GM19351 (cell line): ENCODE data around the gene RPS6KA2.
"Not testable (repeated sequence)": the region's sequence is repeated elsewhere in the genome, so short reads cannot be mapped to it uniquely, and the experiment has no call there.

Experiments used
- ATAC-seq: cut with Tn5 transposase; IDR thresholded peaks from one replicate; pipeline ENCODE4 v1.9.1; 2021; ENCODE audit warnings: mild to moderate bottlenecking, moderate library complexity; ENCODE audit not compliant: unreplicated experiment

Gene RPS6KA2

DNA sequence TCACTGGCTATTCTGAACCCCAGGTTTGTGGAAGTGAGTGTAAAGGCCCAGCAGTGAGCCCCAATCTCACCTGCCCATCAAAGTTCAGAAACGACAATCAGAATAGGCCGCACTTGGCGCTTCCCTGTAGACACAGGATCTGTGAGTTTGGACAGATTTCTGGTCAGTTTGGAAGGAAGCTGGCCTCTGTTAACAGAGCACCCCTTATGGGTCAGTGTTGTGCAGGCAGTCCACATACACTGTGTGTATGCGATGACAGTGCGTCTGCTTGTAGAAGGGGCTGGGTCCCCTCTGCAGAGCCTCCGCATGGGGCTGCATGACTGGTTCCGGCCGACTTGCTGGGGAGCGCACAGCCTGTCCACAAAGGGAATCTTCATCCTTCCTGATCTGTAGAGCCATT is 240.9 kb downstream of the RPS6KA2 start:
- no peak for ATAC-seq

GRCh38 chr6:166383802-166384363 is 243.2 kb downstream of the RPS6KA2 start:
- ATAC-seq = peak; percentile 3

DNA sequence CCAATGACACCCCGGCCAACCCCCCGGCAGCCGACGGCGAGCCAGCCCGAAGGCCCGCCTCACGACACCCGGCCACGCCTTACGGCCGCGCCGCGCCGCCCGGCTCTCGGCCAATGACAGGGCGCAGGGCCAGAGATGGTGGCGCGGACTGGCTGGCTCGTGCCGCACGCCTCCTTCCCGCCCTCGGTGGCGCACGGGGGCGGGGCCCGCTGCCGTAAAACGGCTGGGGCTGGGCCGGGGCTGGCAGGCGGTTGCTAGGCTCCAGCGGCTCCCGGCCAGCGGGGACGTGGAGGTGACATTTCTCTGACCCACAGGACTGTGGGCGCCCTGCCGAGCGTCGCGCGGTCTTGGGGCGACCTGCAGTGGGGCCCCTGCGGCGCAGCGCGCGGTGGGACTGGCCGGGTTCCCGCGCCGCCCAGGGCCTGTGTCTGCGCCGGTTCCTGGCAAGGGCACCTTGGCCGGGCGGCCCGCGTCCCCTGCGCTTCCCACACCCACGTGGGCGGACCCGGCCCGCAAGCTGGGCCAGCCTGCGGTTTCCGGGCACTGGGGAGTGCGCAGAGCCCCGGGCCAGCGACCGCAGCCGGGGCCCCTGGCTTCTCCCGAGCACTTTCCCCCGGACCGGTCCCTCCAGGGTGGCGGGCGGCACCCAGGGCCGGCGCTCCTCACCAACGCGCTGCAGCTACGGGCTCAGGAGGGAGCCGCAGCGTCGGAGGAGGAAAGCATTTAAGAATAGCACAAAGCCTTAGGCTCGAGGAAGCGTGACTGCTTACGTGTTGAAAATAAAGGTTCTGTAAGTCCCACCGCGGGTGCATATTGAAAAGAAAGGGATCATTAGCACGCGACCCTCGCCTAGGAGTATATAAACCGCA is 243.9 kb downstream of the RPS6KA2 start, which contains the start of gene MPC1:
MPC1 (minus strand) TSS at position 8 of the 869 bp plus-strand sequence. CDS start 64 bp downstream, outside the sequence.
- peak; percentile 81 for ATAC-seq

GRCh38 chr6:166382500-166382932 is 244.5 kb downstream of the RPS6KA2 start:
- no peak for ATAC-seq

DNA sequence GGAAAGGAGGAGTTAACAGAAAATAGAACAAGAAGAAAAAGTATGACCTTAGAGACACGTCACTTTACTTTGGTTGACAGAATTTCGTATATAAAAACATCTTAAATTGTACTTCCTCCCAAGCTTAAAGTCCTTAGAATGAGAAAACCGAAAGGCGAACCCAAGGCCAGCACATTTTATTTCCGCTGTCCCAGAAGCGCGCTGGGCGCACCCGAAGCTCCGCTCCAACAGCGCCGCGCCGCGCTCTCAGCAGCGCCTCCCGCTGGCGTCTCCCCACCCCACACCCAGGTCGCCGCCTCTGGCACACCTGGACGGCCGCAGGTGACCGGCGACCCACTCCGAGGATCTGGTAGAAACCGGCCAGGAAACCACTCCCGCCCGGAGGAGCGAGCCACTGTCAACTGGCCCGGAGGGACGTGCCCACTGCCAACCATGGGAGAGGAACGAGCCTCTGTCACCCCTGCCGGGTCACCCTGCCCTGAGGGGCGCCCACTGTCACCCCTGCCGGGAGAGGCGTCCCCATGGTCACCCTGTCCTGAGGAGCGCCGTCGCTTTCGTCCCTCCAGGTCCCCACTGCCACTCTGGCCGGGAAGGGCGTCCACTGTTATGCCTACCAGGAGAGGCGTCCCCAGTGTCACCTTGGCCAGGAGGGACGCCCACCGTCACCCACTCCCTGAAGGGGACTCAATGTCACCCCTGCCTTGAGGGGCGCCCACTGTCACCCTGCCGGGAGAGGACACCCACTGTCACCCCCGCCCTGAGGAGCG is 245.1 kb downstream of the RPS6KA2 start:
- peak; percentile 53 for ATAC-seq

- no peak for ATAC-seq
Observed at GRCh38 chr6:166381381-166381732, 245.7 kb downstream of the RPS6KA2 start.

- ATAC-seq = no peak
Observed at GRCh38 chr6:166379800-166380199, 247.3 kb downstream of the RPS6KA2 start.

- ATAC-seq = no peak
Observed at GRCh38 chr6:166379103-166379586, 247.9 kb downstream of the RPS6KA2 start.

- ATAC-seq = no peak
Observed at GRCh38 chr6:166377721-166378120, 249.3 kb downstream of the RPS6KA2 start.

GRCh38 chr6:166375013-166375412 is 252.0 kb downstream of the RPS6KA2 start:
- ATAC-seq = no peak

DNA sequence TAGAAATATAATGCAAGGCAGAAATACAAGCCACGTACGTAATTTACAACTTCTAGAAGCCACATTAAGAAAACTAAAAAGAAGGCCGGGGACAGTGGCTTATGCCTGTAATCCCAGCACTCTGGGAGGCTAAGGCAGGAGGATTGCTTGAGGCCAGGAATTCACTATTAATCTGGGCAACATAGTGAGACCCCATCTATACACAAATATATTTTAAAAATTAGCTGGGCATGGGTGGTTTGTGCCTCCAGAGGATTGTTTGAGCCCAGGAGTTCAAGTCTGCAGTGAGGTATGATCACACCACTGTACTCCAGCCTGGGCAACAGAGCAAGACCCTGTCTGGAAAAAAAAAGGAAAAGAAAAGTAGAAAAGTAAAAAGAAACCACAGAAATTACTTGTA is 256.6 kb downstream of the RPS6KA2 start:
- no peak for ATAC-seq

- no peak for ATAC-seq
Observed at GRCh38 chr6:166369782-166370181, 257.3 kb downstream of the RPS6KA2 start.

DNA sequence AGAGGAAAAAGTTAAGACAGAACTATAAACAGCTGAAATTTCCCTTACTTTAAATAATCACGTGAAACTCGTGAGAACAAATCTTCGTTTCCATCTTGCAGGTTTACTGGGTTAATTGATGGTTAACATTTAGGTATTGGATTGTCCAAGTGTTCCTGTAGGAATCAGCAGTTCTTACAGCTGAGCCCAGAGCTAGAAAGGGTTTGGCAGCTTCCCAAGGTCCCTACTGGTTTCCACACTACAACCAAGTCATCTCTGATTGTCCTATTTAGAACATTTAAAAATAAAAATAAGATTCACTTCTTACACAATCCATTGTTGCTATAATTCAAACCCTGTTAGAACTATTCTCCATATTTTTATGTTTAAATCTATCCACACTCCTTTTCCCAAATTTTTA is 260.1 kb downstream of the RPS6KA2 start:
- no peak for ATAC-seq

DNA sequence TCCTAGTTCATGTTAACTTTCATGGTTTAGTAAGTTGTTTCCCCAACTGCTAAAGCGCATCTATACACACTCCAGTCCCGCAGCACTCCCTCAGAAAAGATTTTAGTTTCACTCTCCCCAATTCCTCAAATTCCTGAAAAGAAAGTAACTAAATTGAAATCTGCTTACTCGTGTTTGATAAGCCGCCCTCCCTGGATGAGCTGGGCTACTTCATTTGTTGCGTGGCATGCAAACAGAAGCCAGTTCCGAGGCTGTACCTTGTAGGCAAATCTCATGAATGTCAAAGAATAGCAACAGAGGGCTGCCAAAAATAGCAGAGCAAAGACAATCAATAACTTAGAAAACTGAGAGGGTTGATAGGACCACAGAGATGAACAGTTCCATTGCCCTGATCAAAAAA is 261.2 kb downstream of the RPS6KA2 start:
- no peak for ATAC-seq

DNA sequence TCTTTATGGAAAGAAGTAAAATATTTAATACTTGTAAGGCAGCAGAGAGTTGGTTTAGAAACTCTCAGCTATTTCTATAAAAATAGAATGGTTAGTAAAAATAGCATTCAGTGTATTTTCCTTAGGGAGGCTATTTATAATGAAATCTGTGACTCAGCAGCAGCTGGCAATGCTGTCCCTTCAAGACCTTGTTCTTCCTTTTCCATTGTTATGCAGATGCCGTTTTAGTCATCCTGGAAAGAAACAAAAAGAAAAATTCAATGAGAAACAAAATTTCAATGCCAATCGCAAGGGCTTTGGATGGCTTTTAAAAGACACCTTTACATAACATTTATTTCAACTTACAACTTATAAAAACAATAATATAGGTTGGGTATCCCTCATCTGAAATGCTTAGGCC is 261.8 kb downstream of the RPS6KA2 start:
- ATAC-seq = no peak

DNA sequence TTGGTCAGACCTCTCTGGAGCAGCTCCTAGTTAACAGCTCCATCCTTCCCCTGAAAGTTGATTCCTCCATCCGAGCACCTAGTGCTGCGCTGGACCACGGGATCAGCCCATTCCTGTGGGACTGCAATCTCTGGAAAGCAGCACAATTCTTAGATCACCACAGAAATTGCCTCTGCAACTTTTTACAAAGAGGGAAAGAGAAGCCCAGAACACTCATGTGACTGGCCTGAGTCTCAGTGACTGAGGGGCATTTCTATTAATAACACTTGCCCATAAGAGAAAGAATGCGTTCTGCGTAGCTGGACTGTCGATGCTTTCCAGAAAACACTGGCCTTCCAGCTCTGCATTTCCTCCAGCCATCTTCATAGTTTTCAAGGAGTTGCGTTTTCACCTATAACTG is 262.6 kb downstream of the RPS6KA2 start:
- ATAC-seq = no peak

DNA sequence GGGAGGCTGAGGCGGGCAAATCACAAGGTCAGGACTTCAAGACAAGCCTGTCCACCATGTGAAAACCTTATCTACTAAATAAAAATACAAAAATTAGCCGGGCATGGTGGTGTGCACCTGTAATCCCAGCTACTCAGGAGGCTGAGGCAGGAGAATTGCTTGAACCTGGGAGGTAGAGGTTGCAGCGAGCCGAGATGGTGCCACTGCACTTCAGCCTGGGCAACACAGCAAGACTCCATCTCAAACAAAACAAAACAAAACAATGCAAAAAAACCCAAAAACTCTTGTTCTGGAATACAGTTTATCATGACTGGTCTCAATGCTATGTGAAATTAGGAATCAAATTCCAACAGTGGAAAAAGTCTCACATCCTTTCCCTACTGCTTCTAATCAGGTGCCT is 264.6 kb downstream of the RPS6KA2 start:
- ATAC-seq = not testable (repeated sequence)

DNA sequence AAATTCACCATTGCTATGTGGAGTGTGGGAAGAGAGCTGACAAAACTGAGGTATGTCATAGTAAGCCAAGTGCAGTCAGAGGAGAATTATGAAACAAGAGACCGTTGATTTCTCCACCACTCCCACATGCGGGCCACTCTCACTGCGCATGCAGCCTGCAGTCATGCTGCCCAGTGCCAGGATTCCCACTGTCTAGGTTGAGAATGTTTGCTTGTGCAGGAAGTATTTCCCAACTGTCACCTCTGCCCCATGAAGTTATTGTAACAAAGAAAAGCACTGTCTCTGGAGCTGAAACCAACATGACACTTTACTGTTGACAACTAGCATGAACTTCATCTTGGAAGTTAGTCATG is 266.0 kb downstream of the RPS6KA2 start:
- ATAC-seq = no peak

- no peak for ATAC-seq
Observed at GRCh38 chr6:166360243-166361076, 266.6 kb downstream of the RPS6KA2 start.
